ENCODE measurements around the gene KCNMA1.

DNA sequence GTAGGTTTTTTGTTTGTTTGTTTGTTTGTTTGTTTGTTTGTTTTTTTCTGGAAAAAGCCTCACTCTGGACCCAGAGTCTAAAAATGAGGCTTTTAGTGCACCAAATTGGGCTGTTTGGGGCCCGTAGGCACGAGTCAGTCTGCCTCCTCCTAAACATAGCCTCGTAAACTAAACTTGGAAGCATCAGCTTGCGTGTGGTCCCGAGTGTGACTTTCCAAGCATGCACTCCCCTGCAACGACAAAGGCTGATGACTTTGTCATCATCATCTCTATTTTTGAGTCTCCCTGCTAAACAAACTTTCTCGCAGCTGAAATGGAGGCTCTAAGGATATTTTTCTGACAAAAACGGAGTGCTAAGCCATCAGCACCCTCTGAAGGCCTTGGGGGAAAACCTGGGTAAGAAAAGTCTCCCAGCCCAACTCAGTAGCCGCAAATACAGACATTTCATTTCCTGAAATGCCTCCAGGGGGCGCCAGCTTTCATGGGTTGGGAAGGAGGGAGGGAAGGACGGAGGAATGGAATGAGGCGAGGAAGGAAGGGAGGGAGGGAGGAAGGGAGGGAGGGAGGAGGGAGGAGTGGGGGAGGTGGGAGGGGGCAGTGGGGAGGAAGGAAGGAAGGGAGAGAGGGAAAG is 245.9 kb downstream of the KCNMA1 start:
- TF ChIP-seq POLR2AphosphoS5 (IDR thresholded peaks at IDR 0.05) (no peak), POLR2A (IDR thresholded peaks at IDR 0.05) (no peak), EP300 (IDR thresholded peaks at IDR 0.05) (no peak)
- TF ChIP-seq, protein P1, sequence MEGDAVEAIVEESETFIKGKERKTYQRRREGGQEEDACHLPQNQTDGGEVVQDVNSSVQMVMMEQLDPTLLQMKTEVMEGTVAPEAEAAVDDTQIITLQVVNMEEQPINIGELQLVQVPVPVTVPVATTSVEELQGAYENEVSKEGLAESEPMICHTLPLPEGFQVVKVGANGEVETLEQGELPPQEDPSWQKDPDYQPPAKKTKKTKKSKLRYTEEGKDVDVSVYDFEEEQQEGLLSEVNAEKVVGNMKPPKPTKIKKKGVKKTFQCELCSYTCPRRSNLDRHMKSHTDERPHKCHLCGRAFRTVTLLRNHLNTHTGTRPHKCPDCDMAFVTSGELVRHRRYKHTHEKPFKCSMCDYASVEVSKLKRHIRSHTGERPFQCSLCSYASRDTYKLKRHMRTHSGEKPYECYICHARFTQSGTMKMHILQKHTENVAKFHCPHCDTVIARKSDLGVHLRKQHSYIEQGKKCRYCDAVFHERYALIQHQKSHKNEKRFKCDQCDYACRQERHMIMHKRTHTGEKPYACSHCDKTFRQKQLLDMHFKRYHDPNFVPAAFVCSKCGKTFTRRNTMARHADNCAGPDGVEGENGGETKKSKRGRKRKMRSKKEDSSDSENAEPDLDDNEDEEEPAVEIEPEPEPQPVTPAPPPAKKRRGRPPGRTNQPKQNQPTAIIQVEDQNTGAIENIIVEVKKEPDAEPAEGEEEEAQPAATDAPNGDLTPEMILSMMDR (IDR thresholded peaks at IDR 0.05), result peak in 5 of 7 experiments; percentile 45 to 67 (median 57)
